GM23338 (cell line): ENCODE measurements around the gene ADAP1. TPM values are rescaled to one million over a fixed set of nuclear protein-coding genes. Genes with fewer than 3 reads are reported as not detected.
A peak's percentile ranks its signal among the peaks of the same experiment; 100 is the strongest.

Source experiments
- ATAC-seq: fragments of 200-7000 bp; cut with Tn5 transposase; 3 replicates; pipeline ENCODE4 v1.9.1; 2020
- DNase-seq: peaks from one replicate; pipeline ENCODE4 v3.0.0-alpha.2; 2015; ENCODE audit warnings: low spot score
- H2AFZ ChIP-seq: fragments of 200-600 bp; sonication (generic); 2 replicates; pipeline ENCODE4 v1.8.0; 2016; ENCODE audit warnings: antibody characterized with exemption, mild to moderate bottlenecking, moderate library complexity
- H3F3A ChIP-seq: fragments of 200-600 bp; sonication (generic); replicated peaks from 2 replicates; pipeline ENCODE4 v1.8.0; 2017; ENCODE audit warnings: antibody characterized with exemption, mixed run types, low read depth
- H3K27ac ChIP-seq: fragments of 200-600 bp; sonication (generic); 2 replicates; pipeline ENCODE4 v1.6.1; 2016; ENCODE audit warnings: low read depth
- H3K27me3 ChIP-seq: fragments of 200-600 bp; sonication (generic); 2 replicates; pipeline ENCODE4 v1.8.0; 2016; ENCODE audit warnings: mild to moderate bottlenecking, mixed run types, moderate library complexity; ENCODE audit not compliant: insufficient read depth
- H3K36me3 ChIP-seq: fragments of 200-600 bp; sonication (generic); 2 replicates; pipeline ENCODE4 v1.8.0; 2016; ENCODE audit warnings: mild to moderate bottlenecking; ENCODE audit not compliant: insufficient read depth
- H3K4me1 ChIP-seq: fragments of 200-600 bp; sonication (generic); 2 replicates; pipeline ENCODE4 v1.8.0; 2016; ENCODE audit warnings: mild to moderate bottlenecking, moderate library complexity; ENCODE audit not compliant: insufficient read depth
- H3K4me2 ChIP-seq: fragments of 200-600 bp; sonication (generic); 2 replicates; pipeline ENCODE4 v1.7.1; 2017; ENCODE audit warnings: mixed run types
- H3K4me3 ChIP-seq: fragments of 200-600 bp; sonication (generic); 2 replicates; pipeline ENCODE4 v1.6.1; 2016; ENCODE audit warnings: mixed run types
- H3K79me2 ChIP-seq: fragments of 200-600 bp; sonication (generic); replicated peaks from 2 replicates; pipeline ENCODE4 v1.8.0; 2017; ENCODE audit warnings: mild to moderate bottlenecking; ENCODE audit not compliant: insufficient read depth
- H3K9me2 ChIP-seq: fragments of 200-600 bp; sonication (generic); 2 replicates; pipeline ENCODE4 v1.8.0; 2017; ENCODE audit not compliant: insufficient read depth
- H4K20me1 ChIP-seq: fragments of 200-600 bp; sonication (generic); replicated peaks from 2 replicates; pipeline ENCODE4 v1.8.0; 2017; ENCODE audit warnings: mild to moderate bottlenecking; ENCODE audit not compliant: insufficient read depth
- H3K27ac Mint-ChIP-seq: 2 replicates; pipeline ENCODE4 v1.8.0; 2020; ENCODE audit warnings: inconsistent platforms, mild to moderate bottlenecking, moderate library complexity, mixed read lengths
- H3K27me3 Mint-ChIP-seq: 3 replicates; pipeline ENCODE4 v1.8.0; 2022; ENCODE audit warnings: low read depth, mild to moderate bottlenecking, moderate library complexity, mixed read lengths, inconsistent platforms; ENCODE audit not compliant: insufficient read depth, poor library complexity
- H3K36me3 Mint-ChIP-seq: 3 replicates; pipeline ENCODE4 v1.8.0; 2021; ENCODE audit warnings: low read depth, mild to moderate bottlenecking, inconsistent platforms, moderate library complexity, mixed read lengths
- H3K4me1 Mint-ChIP-seq: 3 replicates; pipeline ENCODE4 v1.8.0; 2020; ENCODE audit warnings: mild to moderate bottlenecking, inconsistent platforms, mixed read lengths
- H3K4me3 Mint-ChIP-seq: 3 replicates; pipeline ENCODE4 v1.8.0; 2021; ENCODE audit warnings: moderate library complexity, mild to moderate bottlenecking, inconsistent platforms, mixed read lengths
- H3K9me3 Mint-ChIP-seq: 3 replicates; pipeline ENCODE4 v1.8.0; 2020; ENCODE audit warnings: moderate library complexity, mild to moderate bottlenecking, inconsistent platforms, mixed read lengths
- CREB1 ChIP-seq: fragments of 250-450 bp; sonication (Bioruptor Pico); IDR thresholded peaks from 2 replicates; pipeline ENCODE4 v1.5.0; 2020; ENCODE audit warnings: low read depth, mild to moderate bottlenecking, moderate library complexity
- CTCF ChIP-seq, 2 experiments: fragments of 200-600 bp in 1 of 2; sonication (generic) in 1 of 2; conservative IDR thresholded peaks; 2 replicates each; pipeline versions ENCODE4 v1.5.1 to v1.6.1; 2016 to 2017; ENCODE audit warnings: antibody characterized with exemption in 2 of 2, low read depth in 2 of 2, mild to moderate bottlenecking in 2 of 2, moderate library complexity in 1 of 2
- EZH2 ChIP-seq: fragments of 200-600 bp; sonication (generic); IDR thresholded peaks from one replicate; pipeline ENCODE4 v1.8.0; 2017; ENCODE audit warnings: antibody characterized with exemption, mild to moderate bottlenecking, low read depth; ENCODE audit not compliant: unreplicated experiment
- EZH2phosphoT487 ChIP-seq: fragments of 200-600 bp; sonication (generic); IDR thresholded peaks from one replicate; pipeline ENCODE4 v1.8.1; 2018; ENCODE audit warnings: antibody characterized with exemption; ENCODE audit not compliant: unreplicated experiment
- JUNB ChIP-seq: IDR thresholded peaks from one replicate; pipeline ENCODE4 v1.6.1; 2016; ENCODE audit warnings: antibody characterized with exemption; ENCODE audit not compliant: unreplicated experiment
- NANOG ChIP-seq: IDR thresholded peaks from 2 replicates; pipeline ENCODE4 v1.6.1; 2016; ENCODE audit warnings: antibody characterized with exemption, borderline replicate concordance
- POLR2AphosphoS5 ChIP-seq: IDR thresholded peaks from 2 replicates; pipeline ENCODE4 v1.6.1; 2016; ENCODE audit warnings: antibody characterized with exemption, low read depth
- REST ChIP-seq: IDR thresholded peaks from one replicate; pipeline ENCODE4 v1.6.1; 2018; ENCODE audit warnings: antibody characterized with exemption; ENCODE audit not compliant: unreplicated experiment
- STAT1 ChIP-seq: IDR thresholded peaks from one replicate; pipeline ENCODE4 v1.6.1; 2016; ENCODE audit warnings: antibody characterized with exemption; ENCODE audit not compliant: unreplicated experiment
- ZNF114 ChIP-seq: fragments of 250-450 bp; sonication (Bioruptor Pico); IDR thresholded peaks from 2 replicates; pipeline ENCODE4 v1.5.0; 2020; ENCODE audit warnings: mild to moderate bottlenecking, moderate library complexity
- ZNF331 ChIP-seq: fragments of 250-450 bp; sonication (Bioruptor Pico); IDR thresholded peaks from 2 replicates; pipeline ENCODE4 v1.5.0; 2020; ENCODE audit warnings: low read depth, mild to moderate bottlenecking, moderate library complexity
- polyA plus RNA-seq: library from polyadenylated mRNA; unstranded; fragments of >200 nt; fragmentation: Nextera tagmentation; extraction: Ambion mirVana; gene quantifications from 2 replicates; pipeline ENCODE4 v1.2.1, GENCODE V29; 2016
- total RNA-seq: library from RNA; depleted of rRNA; stranded (reverse); fragments of >200 nt; shearing (Covaris generic); gene quantifications from 2 replicates; pipeline ENCODE4 v1.2.3, GENCODE V29; 2014

The ADAP1 gene
- total and polyA plus RNA-seq, 2 experiments from 2014 or later: 2.2 to 9.6 TPM

- Histone ChIP-seq H2AFZ (peak overlapping the region; percentile 90; the same call in 1 of the 2 replicates), H3K4me3 (peak overlapping the region; percentile 39; the same call in 1 of the 2 replicates), H3K79me2 (no peaks in the 10 kb centered on the region), H3K36me3 (no peaks in the 10 kb centered on the region), H3F3A (0 out of 2 replicates have a peak, but pooled peaks cover 1% of the 10 kb centered on the region), H3K9me2 (no peaks in the 10 kb centered on the region), H3K27me3 (peaks cover 8% of the 10 kb centered on the region), H3K4me1 (no peaks in the 10 kb centered on the region), H3K4me2 (peak overlapping the region; percentile 70; the same call in 1 of the 2 replicates), H3K27ac (no peak overlapping the region), H4K20me1 (no peaks in the 10 kb centered on the region)
- H3K27me3 Mint-ChIP-seq: peaks cover 17% of the 10 kb centered on the region
- no peaks in the 10 kb centered on the region; the same call in 2 of the 3 replicates for H3K4me1 Mint-ChIP-seq
- no peaks in the 10 kb centered on the region for H3K9me3 Mint-ChIP-seq
- H3K4me3 Mint-ChIP-seq: no peak overlapping the region
- TF ChIP-seq POLR2AphosphoS5 (peak; percentile 44; the same call in 1 of the 2 replicates), CREB1 (CRISPR knock-in tag) (no peak), STAT1 (no peak), EZH2 (no peak), ZNF114 (CRISPR knock-in tag) (no peak)
- H3K27ac Mint-ChIP-seq: no peak overlapping the region
- DNase-seq (peak; percentile 92), ATAC-seq (peak; percentile 83)
- H3K36me3 Mint-ChIP-seq: peaks cover 2% of the 10 kb centered on the region; the same call in 2 of the 3 replicates
Observed at GRCh38 chr7:901388-902154, 52.9 kb downstream of the ADAP1 start.

GRCh38 chr7:901041-901387, 53.5 kb downstream of the ADAP1 start:
- no peak overlapping the region for H2AFZ ChIP-seq
- H3K27me3 ChIP-seq: peaks cover 8% of the 10 kb centered on the region
- no peaks in the 10 kb centered on the region for H4K20me1 ChIP-seq
- H3K27ac ChIP-seq: no peak overlapping the region
- H3K27me3 Mint-ChIP-seq: peaks cover 20% of the 10 kb centered on the region
- no peak overlapping the region for H3K4me3 Mint-ChIP-seq
- ATAC-seq: peak; percentile 9; the same call in 2 of the 3 replicates
- H3K4me1 ChIP-seq: no peaks in the 10 kb centered on the region
- H3K4me3 ChIP-seq: no peak overlapping the region
- no peaks in the 10 kb centered on the region for H3K36me3 ChIP-seq
- H3K27ac Mint-ChIP-seq: no peak overlapping the region; the same call in 1 of the 2 replicates
- H3K9me3 Mint-ChIP-seq: no peaks in the 10 kb centered on the region
- H3K4me1 Mint-ChIP-seq: no peaks in the 10 kb centered on the region; the same call in 2 of the 3 replicates
- H3K79me2 ChIP-seq: no peaks in the 10 kb centered on the region
- no peak for DNase-seq
- H3K36me3 Mint-ChIP-seq: peaks cover 8% of the 10 kb centered on the region
- H3K9me2 ChIP-seq: no peaks in the 10 kb centered on the region
- 0 out of 2 replicates have a peak, but pooled peaks cover 4% of the 10 kb centered on the region for H3F3A ChIP-seq
- no peak overlapping the region for H3K4me2 ChIP-seq
- TF ChIP-seq STAT1 (no peak), JUNB (no peak), NANOG (no peak), CTCF (conservative IDR thresholded peaks at IDR 0.05; ENCODE audit: low read depth in 2 of 2) (no peak), ZNF114 (CRISPR knock-in tag) (no peak), ZNF331 (CRISPR knock-in tag) (no peak), EZH2phosphoT487 (no peak), POLR2AphosphoS5 (no peak), REST (no peak), EZH2 (no peak)
